Measurements from ENCODE around the gene HMX3.

The HMX3 gene

GRCh38 chr10:123164319-123164718 is 28.5 kb downstream of the HMX3 start:
- H3K9me3 ChIP-seq (ENCODE audit: low read length): no peaks in the 10 kb centered on the region
- no peak for TF ChIP-seq EZH2 (IDR thresholded peaks at IDR 0.05; ENCODE audit: borderline replicate concordance, low read length)
- no peak for TF ChIP-seq CTCF (IDR thresholded peaks at IDR 0.05; ENCODE audit: low read length)
- no peak overlapping the region for H3K4me2 ChIP-seq (ENCODE audit: low read length)
- H3F3A ChIP-seq (ENCODE audit: insufficient read depth, low read length): no peaks in the 10 kb centered on the region
- no peak overlapping the region for H3K4me3 ChIP-seq (ENCODE audit: low read depth, low read length, poor library complexity, severe bottlenecking)
- H3K9ac ChIP-seq (ENCODE audit: low read length): no peak overlapping the region
- H3K4me1 ChIP-seq (ENCODE audit: insufficient read depth, low read length, severe bottlenecking): peaks cover 15% of the 10 kb centered on the region
- no peaks in the 10 kb centered on the region for H4K20me1 ChIP-seq (ENCODE audit: insufficient read depth, low read length)
- H3K9me2 ChIP-seq (ENCODE audit: low read depth, low read length): no peaks in the 10 kb centered on the region
- H3K27me3 ChIP-seq (ENCODE audit: insufficient read depth, low read length): no peaks in the 10 kb centered on the region
- H2AFZ ChIP-seq (ENCODE audit: low read length): no peak overlapping the region
- H3K27ac ChIP-seq (ENCODE audit: low read depth, low read length, poor library complexity, severe bottlenecking): no peak overlapping the region
- H3K36me3 ChIP-seq (ENCODE audit: insufficient read depth, low read length): peaks cover 99% of the 10 kb centered on the region
- H3K79me2 ChIP-seq (ENCODE audit: insufficient read depth, low read length): peaks cover 18% of the 10 kb centered on the region

GRCh38 chr10:123165445-123166072 is 29.8 kb downstream of the HMX3 start:
- Histone ChIP-seq H3K9me2 (ENCODE audit: low read depth, low read length) (no peaks in the 10 kb centered on the region), H3K4me3 (ENCODE audit: low read depth, low read length, poor library complexity, severe bottlenecking) (no peak overlapping the region), H3K27me3 (ENCODE audit: insufficient read depth, low read length) (no peaks in the 10 kb centered on the region), H3K4me2 (ENCODE audit: low read length) (no peak overlapping the region), H3K4me1 (ENCODE audit: insufficient read depth, low read length, severe bottlenecking) (peaks cover 3% of the 10 kb centered on the region), H3K36me3 (ENCODE audit: insufficient read depth, low read length) (peaks cover 94% of the 10 kb centered on the region), H3F3A (ENCODE audit: insufficient read depth, low read length) (no peaks in the 10 kb centered on the region), H4K20me1 (ENCODE audit: insufficient read depth, low read length) (no peaks in the 10 kb centered on the region), H3K79me2 (ENCODE audit: insufficient read depth, low read length) (0 out of 2 replicates have a peak, but pooled peaks cover 8% of the 10 kb centered on the region), H3K9ac (ENCODE audit: low read length) (no peak overlapping the region), H3K9me3 (ENCODE audit: low read length) (no peaks in the 10 kb centered on the region), H3K27ac (ENCODE audit: low read depth, low read length, poor library complexity, severe bottlenecking) (no peak overlapping the region), H2AFZ (ENCODE audit: low read length) (no peak overlapping the region)
- TF ChIP-seq CTCF (IDR thresholded peaks at IDR 0.05; ENCODE audit: low read length) (no peak; the same call in 1 of the 2 replicates), EZH2 (IDR thresholded peaks at IDR 0.05; ENCODE audit: borderline replicate concordance, low read length) (no peak)

- Histone ChIP-seq H3F3A (ENCODE audit: insufficient read depth, low read length) (no peaks in the 10 kb centered on the region), H3K9me3 (ENCODE audit: low read length) (no peaks in the 10 kb centered on the region), H3K9me2 (ENCODE audit: low read depth, low read length) (no peaks in the 10 kb centered on the region), H2AFZ (ENCODE audit: low read length) (no peak overlapping the region), H3K4me3 (ENCODE audit: low read depth, low read length, poor library complexity, severe bottlenecking) (no peak overlapping the region), H3K27ac (ENCODE audit: low read depth, low read length, poor library complexity, severe bottlenecking) (no peak overlapping the region), H3K27me3 (ENCODE audit: insufficient read depth, low read length) (no peaks in the 10 kb centered on the region), H3K4me2 (ENCODE audit: low read length) (no peak overlapping the region), H3K9ac (ENCODE audit: low read length) (no peak overlapping the region), H4K20me1 (ENCODE audit: insufficient read depth, low read length) (no peaks in the 10 kb centered on the region), H3K36me3 (ENCODE audit: insufficient read depth, low read length) (peaks cover 87% of the 10 kb centered on the region), H3K79me2 (ENCODE audit: insufficient read depth, low read length) (0 out of 2 replicates have a peak, but pooled peaks cover 8% of the 10 kb centered on the region), H3K4me1 (ENCODE audit: insufficient read depth, low read length, severe bottlenecking) (no peaks in the 10 kb centered on the region)
- TF ChIP-seq EZH2 (IDR thresholded peaks at IDR 0.05; ENCODE audit: borderline replicate concordance, low read length): no peak
- no peak for TF ChIP-seq CTCF (IDR thresholded peaks at IDR 0.05; ENCODE audit: low read length)
These were observed 30.8 kb downstream of the HMX3 start for GRCh38 chr10:123166618-123167017.
